IMR-90 (cell line): ENCODE measurements around the gene PGGHG. TPM values are rescaled to one million over a fixed set of nuclear protein-coding genes. Genes with fewer than 3 reads are reported as not detected.

ENCODE experiments used
- ATAC-seq: fragments of 200-7000 bp; cut with Tn5 transposase; 2 replicates; pipeline ENCODE4 v1.9.1; 2020; ENCODE audit warnings: low read depth, mild to moderate bottlenecking, moderate library complexity
- BruUV-seq: library from RNA; stranded (reverse); fragments of 400-500 nt; replicated peaks from 2 replicates; lab custom pipeline; 2021; lab: Mats Ljungman, UMichigan
- CTCF ChIA-PET: fragments of 300-600 bp; formaldehyde crosslinking; extraction: SDS; loops from one replicate; lab custom pipeline; 2021; ENCODE audit warnings: antibody characterized with exemption; lab: Yijun Ruan, JAX
- POLR2A ChIA-PET: fragments of 300-600 bp; sonication (Branson Sonifier 250); formaldehyde crosslinking; loops from one replicate; lab custom pipeline; 2022; ENCODE audit warnings: antibody characterized with exemption; ENCODE audit not compliant: unreplicated experiment; lab: Charles Lee
- DNase-seq: peaks from one replicate; pipeline ENCODE4 v3.0.0; 2013
- H2AFZ ChIP-seq: replicated peaks from 2 replicates; pipeline ENCODE3; 2013; ENCODE audit warnings: low read length, mild to moderate bottlenecking; ENCODE audit not compliant: poor library complexity
- H2AK5ac ChIP-seq: 2 replicates; pipeline ENCODE4 v1.6.1; 2013; ENCODE audit warnings: low read depth, low read length, inconsistent platforms
- H2AK9ac ChIP-seq: replicated peaks from 2 replicates; pipeline ENCODE3; 2013; ENCODE audit warnings: mild to moderate bottlenecking, low read depth, low read length, moderate library complexity; ENCODE audit not compliant: poor library complexity
- H2BK120ac ChIP-seq: 2 replicates; pipeline ENCODE4 v1.6.1; 2013; ENCODE audit warnings: low read depth, low read length, inconsistent platforms
- H2BK15ac ChIP-seq: 3 replicates; pipeline ENCODE4 v1.6.1; 2013; ENCODE audit warnings: low read depth, low read length, inconsistent platforms
- H2BK20ac ChIP-seq: 2 replicates; pipeline ENCODE4 v1.6.1; 2013; ENCODE audit warnings: low read depth, mild to moderate bottlenecking, inconsistent platforms, low read length, moderate library complexity
- H2BK5ac ChIP-seq: 2 replicates; pipeline ENCODE4 v1.6.1; 2013; ENCODE audit warnings: mild to moderate bottlenecking, low read depth, low read length, inconsistent platforms; ENCODE audit not compliant: poor library complexity, severe bottlenecking
- H3K14ac ChIP-seq: replicated peaks from 2 replicates; pipeline ENCODE4 v1.6.1; 2013; ENCODE audit warnings: low read depth, low read length, inconsistent platforms
- H3K18ac ChIP-seq: 2 replicates; pipeline ENCODE4 v1.6.1; 2013; ENCODE audit warnings: low read depth, low read length, control low read depth
- H3K23ac ChIP-seq: 2 replicates; pipeline ENCODE4 v1.6.1; 2013; ENCODE audit warnings: low read depth, low read length, inconsistent platforms
- H3K27ac ChIP-seq: 2 replicates; pipeline ENCODE4 v1.5.1; 2013; ENCODE audit warnings: mild to moderate bottlenecking, control low read depth, low read length; ENCODE audit not compliant: insufficient read depth
- H3K27me3 ChIP-seq: 2 replicates; pipeline ENCODE4 v1.6.1; 2013; ENCODE audit warnings: low read length; ENCODE audit not compliant: control insufficient read depth, insufficient read depth
- H3K36me3 ChIP-seq: 2 replicates; pipeline ENCODE4 v1.6.1; 2013; ENCODE audit warnings: low read length, mixed read lengths; ENCODE audit not compliant: control insufficient read depth, insufficient read depth
- H3K4ac ChIP-seq: 2 replicates; pipeline ENCODE4 v1.6.1; 2013; ENCODE audit warnings: low read depth, low read length, inconsistent platforms
- H3K4me1 ChIP-seq: 2 replicates; pipeline ENCODE4 v1.6.1; 2013; ENCODE audit warnings: low read length, mixed read lengths; ENCODE audit not compliant: control insufficient read depth, insufficient read depth
- H3K4me2 ChIP-seq: 2 replicates; pipeline ENCODE4 v1.6.1; 2013; ENCODE audit warnings: low read depth, mild to moderate bottlenecking, control low read depth, low read length, moderate library complexity
- H3K4me3 ChIP-seq: 2 replicates; pipeline ENCODE4 v1.5.1; 2013; ENCODE audit warnings: low read depth, mild to moderate bottlenecking, control low read depth, low read length, moderate library complexity; ENCODE audit not compliant: insufficient read depth
- H3K56ac ChIP-seq: 2 replicates; pipeline ENCODE4 v1.6.1; 2013; ENCODE audit warnings: low read length, inconsistent platforms; ENCODE audit not compliant: insufficient read depth; ENCODE audit errors: extremely low read depth
- H3K79me1 ChIP-seq, 2 experiments: 2 replicates each; pipeline ENCODE4 v1.6.1; 2013; ENCODE audit warnings: low read length in 2 of 2, inconsistent platforms in 1 of 2, low read depth in 1 of 2
- H3K9ac ChIP-seq: 2 replicates; pipeline ENCODE4 v1.6.1; 2013; ENCODE audit warnings: low read depth, low read length, control low read depth
- H3K9me1 ChIP-seq: 2 replicates; pipeline ENCODE4 v1.6.1; 2013; ENCODE audit warnings: low read length, inconsistent platforms; ENCODE audit not compliant: insufficient read depth
- H3K9me3 ChIP-seq: 2 replicates; pipeline ENCODE4 v1.6.1; 2013; ENCODE audit warnings: low read length; ENCODE audit not compliant: control insufficient read depth, insufficient read depth
- H4K20me1 ChIP-seq: 2 replicates; pipeline ENCODE4 v1.6.1; 2013; ENCODE audit warnings: low read length, inconsistent platforms; ENCODE audit not compliant: insufficient read depth
- H4K5ac ChIP-seq: 2 replicates; pipeline ENCODE4 v1.6.1; 2013; ENCODE audit warnings: mild to moderate bottlenecking, low read depth, low read length, control low read depth
- H4K8ac ChIP-seq, 2 experiments: 2 replicates each; pipeline ENCODE4 v1.6.1; 2013; ENCODE audit warnings: low read depth in 2 of 2, low read length in 2 of 2, control low read depth in 1 of 2, inconsistent platforms in 1 of 2
- H4K91ac ChIP-seq: 2 replicates; pipeline ENCODE4 v1.6.1; 2013; ENCODE audit warnings: low read depth, low read length, inconsistent platforms; ENCODE audit not compliant: insufficient read depth
- WGBS, 2 experiments: methylation state at CpG; one replicate each; pipeline versions ENCODE4 v1.1.5 to v1.1.7; 2013; ENCODE audit warnings: missing lambda C conversion rate in 2 of 2; ENCODE audit not compliant: insufficient read length in 1 of 2; ENCODE audit errors: extremely low coverage in 2 of 2; 5-methylcytosine and 5-hydroxymethylcytosine counted together
- dilution Hi-C: fragments of 300-500 bp; cut with HindIII; formaldehyde crosslinking; loops from one replicate; pipeline ENCODE4 v1.14.3; 2018; ENCODE audit warnings: low sequenced_read_pairs; ENCODE audit not compliant: unreplicated experiment
- in situ Hi-C: fragments of 300-500 bp; cut with MboI; formaldehyde crosslinking; loops from 3 replicates; pipeline ENCODE4 v1.14.3; 2019; ENCODE audit warnings: low sequenced_read_pairs, inconsistent platforms, mixed read lengths
- intact Hi-C: fragments of 100-400 bp; cut with micrococcal nuclease; formaldehyde crosslinking; loops from 2 replicates; pipeline ENCODE4 v1.10.0; 2022
- polyA plus RNA-seq, 3 experiments: library from polyadenylated mRNA; depleted of rRNA; stranded (reverse); fragments of >200 nt; gene quantifications; 2 replicates each; pipeline ENCODE4 v1.2.3, GENCODE V29; 2012; ENCODE audit warnings: low replicate concordance in 1 of 3
- total RNA-seq: library from RNA; depleted of rRNA; stranded (reverse); fragments of >200 nt; gene quantifications from 2 replicates; pipeline ENCODE4 v1.2.3, GENCODE V29; 2012
- TF ChIP-seq, protein P1 (sequence below): fragments of 150-350 bp; IDR thresholded peaks from 2 replicates; pipeline ENCODE4 v1.6.1; 2017; ENCODE audit warnings: mild to moderate bottlenecking, antibody characterized with exemption, low read length, low read depth
- TF ChIP-seq, protein P2 (sequence below): fragments of 150-350 bp; IDR thresholded peaks from 2 replicates; pipeline ENCODE4 v1.6.1; 2016; ENCODE audit warnings: low read depth, mild to moderate bottlenecking, low read length, moderate library complexity, borderline replicate concordance

Gene PGGHG
- total and polyA plus RNA-seq, 2 of the 4 experiments (the other 2 are of a cell fraction) = 1.8 to 17.0 TPM

DNA sequence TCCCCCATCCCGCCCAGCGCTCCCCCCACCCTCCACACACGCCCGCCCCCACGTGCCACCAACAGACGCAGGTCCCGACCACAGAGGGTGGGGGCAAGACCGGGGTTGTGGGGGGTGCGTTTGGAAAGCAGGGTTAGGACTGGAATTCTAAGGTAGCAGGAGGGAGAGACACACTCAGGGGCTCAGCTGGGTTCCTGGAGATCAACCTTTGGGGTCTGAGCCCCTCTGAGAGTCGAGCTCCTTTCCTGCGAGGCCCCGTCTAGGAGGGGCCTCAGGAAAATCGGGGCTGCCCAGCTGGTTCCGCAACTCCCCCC lies 429 bp downstream of the PGGHG start:
- H3K4me3 ChIP-seq = peak overlapping the region; percentile 42
- no peak overlapping the region; the same call in 1 of the 2 replicates for H4K5ac ChIP-seq
- H2AK5ac ChIP-seq = peak overlapping the region; percentile 51; the same call in 1 of the 2 replicates
- no peak overlapping the region for H2BK20ac ChIP-seq
- H2AK9ac ChIP-seq = peak overlapping the region; percentile 97
- TF ChIP-seq, protein P1, sequence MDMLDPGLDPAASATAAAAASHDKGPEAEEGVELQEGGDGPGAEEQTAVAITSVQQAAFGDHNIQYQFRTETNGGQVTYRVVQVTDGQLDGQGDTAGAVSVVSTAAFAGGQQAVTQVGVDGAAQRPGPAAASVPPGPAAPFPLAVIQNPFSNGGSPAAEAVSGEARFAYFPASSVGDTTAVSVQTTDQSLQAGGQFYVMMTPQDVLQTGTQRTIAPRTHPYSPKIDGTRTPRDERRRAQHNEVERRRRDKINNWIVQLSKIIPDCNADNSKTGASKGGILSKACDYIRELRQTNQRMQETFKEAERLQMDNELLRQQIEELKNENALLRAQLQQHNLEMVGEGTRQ = no peak
- TF ChIP-seq, protein P2, sequence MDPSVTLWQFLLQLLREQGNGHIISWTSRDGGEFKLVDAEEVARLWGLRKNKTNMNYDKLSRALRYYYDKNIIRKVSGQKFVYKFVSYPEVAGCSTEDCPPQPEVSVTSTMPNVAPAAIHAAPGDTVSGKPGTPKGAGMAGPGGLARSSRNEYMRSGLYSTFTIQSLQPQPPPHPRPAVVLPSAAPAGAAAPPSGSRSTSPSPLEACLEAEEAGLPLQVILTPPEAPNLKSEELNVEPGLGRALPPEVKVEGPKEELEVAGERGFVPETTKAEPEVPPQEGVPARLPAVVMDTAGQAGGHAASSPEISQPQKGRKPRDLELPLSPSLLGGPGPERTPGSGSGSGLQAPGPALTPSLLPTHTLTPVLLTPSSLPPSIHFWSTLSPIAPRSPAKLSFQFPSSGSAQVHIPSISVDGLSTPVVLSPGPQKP = no peak
- peak overlapping the region; percentile 56 for H3K4ac ChIP-seq
- ChIA-PET CTCF (no interaction called here), POLR2A (interaction anchor here (0.7 kb wide), 1 partner anchor 9 kb away, joined by 3 read pairs; no protein-coding TSS in a partner anchor)
- peak overlapping the region; percentile 94; the same call in 1 of the 2 replicates for H3K23ac ChIP-seq
- H2BK15ac ChIP-seq = no peak overlapping the region; the same call in 2 of the 3 replicates
- H3K9me1 ChIP-seq = no peaks in the 10 kb centered on the region
- 0 out of 2 replicates have a peak overlapping the region, but pooled peaks have one; percentile 76 for H3K14ac ChIP-seq
- peaks cover 0 to 7% of the 10 kb centered on the region in 2 experiments; a peak in 3 of 4 replicates for H3K79me1 ChIP-seq
- H3K4me2 ChIP-seq = peak overlapping the region; percentile 83
- DNase-seq (no peak), ATAC-seq (peak; percentile 3; the same call in 1 of the 2 replicates)
- H4K20me1 ChIP-seq = no peaks in the 10 kb centered on the region
- H4K8ac ChIP-seq = peak overlapping the region; percentile 64 to 86; a peak in 3 of 4 replicates
- peaks cover 15% of the 10 kb centered on the region for H3K36me3 ChIP-seq
- H3K9ac ChIP-seq = peak overlapping the region; percentile 54
- peaks cover 15% of the 10 kb centered on the region; the same call in 1 of the 2 replicates for H3K27me3 ChIP-seq
- in situ Hi-C loops (loop anchor here (10.0 kb wide), 1 partner anchor 65 kb away; no protein-coding TSS in a partner anchor), dilution Hi-C loops (no loop called here), intact Hi-C loops (no loop called here)
- H3K18ac ChIP-seq = no peak overlapping the region
- peak overlapping the region; percentile 3; the same call in 1 of the 2 replicates for H3K56ac ChIP-seq
- BruUV-seq = no TSS peak
- no peak overlapping the region for H2BK5ac ChIP-seq
- 42% methylated on average over 3 of the region's 14 CpGs; no CpG with 5 or more reads in 1 of the 2 experiments for WGBS, 2 experiments
- no peak overlapping the region; the same call in 1 of the 2 replicates for H4K91ac ChIP-seq
- no peak overlapping the region for H2BK120ac ChIP-seq
- no peak overlapping the region; the same call in 1 of the 2 replicates for H3K27ac ChIP-seq
- no peaks in the 10 kb centered on the region for H3K9me3 ChIP-seq
- peaks cover 4% of the 10 kb centered on the region; the same call in 1 of the 2 replicates for H3K4me1 ChIP-seq
- peak overlapping the region; percentile 71 for H2AFZ ChIP-seq
